ENCODE data around the gene GAS2L3. TPM values are rescaled to one million over a fixed set of nuclear protein-coding genes. Genes with fewer than 3 reads are reported as not detected.

GAS2L3 gene
- total RNA-seq, 1 experiment from 2014 or later: 38.7 TPM

GRCh38 chr12:100544165-100544564 lies 29.3 kb upstream of the GAS2L3 start:
- no peaks in the 10 kb centered on the region for H3K9me3 ChIP-seq (ENCODE audit: control insufficient read depth in 1 of 2, insufficient read depth in 1 of 2, low read depth in 1 of 2, low read length in 2 of 2)
- no peak for DNase-seq (ENCODE audit: low read depth, low spot score)
- ChIA-PET POLR2A (no interaction called here), CTCF (no interaction called here), RAD21 (ENCODE audit: low non-redundant PET in 1 of 2, low total read pairs in 2 of 2, uncharacterized antibody in 2 of 2, unreplicated experiment in 2 of 2) (no interaction called here)
- no peak overlapping the region for H3K27ac ChIP-seq (ENCODE audit: low read depth, low read length)
- no peak overlapping the region for H3K4me2 ChIP-seq (ENCODE audit: low read length)
- H4K20me1 ChIP-seq (ENCODE audit: insufficient read depth): no peaks in the 10 kb centered on the region
- H3K4me1 ChIP-seq (ENCODE audit: control insufficient read depth in 1 of 2, insufficient read depth in 2 of 2, low read length in 2 of 2): no peaks in the 10 kb centered on the region
- H3K9me2 ChIP-seq (ENCODE audit: insufficient read depth): no peaks in the 10 kb centered on the region
- no peak overlapping the region for H2AFZ ChIP-seq (ENCODE audit: low read depth, low read length, poor library complexity, severe bottlenecking)
- no peak overlapping the region for H3K9ac ChIP-seq (ENCODE audit: low read length)
- TF ChIP-seq RAD21 (IDR thresholded peaks at IDR 0.05; ENCODE audit: low read depth) (no peak), MAX (IDR thresholded peaks at IDR 0.05) (no peak), POLR2A (IDR thresholded peaks at IDR 0.05; ENCODE audit: borderline replicate concordance, extremely low read depth, insufficient read depth, insufficient read length) (no peak), ZNF274 (IDR thresholded peaks at IDR 0.05; ENCODE audit: low read depth, low read length) (no peak), SP1 (IDR thresholded peaks at IDR 0.05; ENCODE audit: low read depth) (no peak)
- ATAC-seq: no peak
- no peaks in the 10 kb centered on the region for H3K79me2 ChIP-seq (ENCODE audit: insufficient read depth, low read length)
- intact Hi-C loops (cut with micrococcal nuclease): no loop called here
- no peaks in the 10 kb centered on the region for H3K36me3 ChIP-seq (ENCODE audit: control insufficient read depth in 1 of 2, insufficient read depth in 2 of 2, low read length in 2 of 2)
- no TSS peak for BruUV-seq (replicated peaks)
- H3K4me3 ChIP-seq (replicated peaks in 1 of 2; ENCODE audit: low read depth in 1 of 2, low read length in 2 of 2): no peak overlapping the region
- peaks cover 7% of the 10 kb centered on the region; the same call in 1 of the 2 replicates for H3K27me3 ChIP-seq (ENCODE audit: insufficient read depth, low read length)

- Histone ChIP-seq H3K27me3 (ENCODE audit: insufficient read depth, low read length) (peaks cover 7% of the 10 kb centered on the region; the same call in 1 of the 2 replicates), H2AFZ (ENCODE audit: low read depth, low read length, poor library complexity, severe bottlenecking) (no peak overlapping the region), H3K9me3 (ENCODE audit: control insufficient read depth in 1 of 2, insufficient read depth in 1 of 2, low read depth in 1 of 2, low read length in 2 of 2) (no peaks in the 10 kb centered on the region), H3K9me2 (ENCODE audit: insufficient read depth) (no peaks in the 10 kb centered on the region), H3K4me1 (ENCODE audit: control insufficient read depth in 1 of 2, insufficient read depth in 2 of 2, low read length in 2 of 2) (no peaks in the 10 kb centered on the region), H4K20me1 (ENCODE audit: insufficient read depth) (no peaks in the 10 kb centered on the region), H3K4me2 (ENCODE audit: low read length) (no peak overlapping the region), H3K36me3 (ENCODE audit: control insufficient read depth in 1 of 2, insufficient read depth in 2 of 2, low read length in 2 of 2) (no peaks in the 10 kb centered on the region), H3K9ac (ENCODE audit: low read length) (no peak overlapping the region), H3K27ac (ENCODE audit: low read depth, low read length) (no peak overlapping the region), H3K79me2 (ENCODE audit: insufficient read depth, low read length) (no peaks in the 10 kb centered on the region), H3K4me3 (replicated peaks in 1 of 2; ENCODE audit: low read depth in 1 of 2, low read length in 2 of 2) (no peak overlapping the region)
- BruUV-seq (replicated peaks): no TSS peak
- POLR2A ChIA-PET: no interaction called here
- CTCF ChIA-PET: no interaction called here
- intact Hi-C loops (cut with micrococcal nuclease): no loop called here
- RAD21 ChIA-PET (ENCODE audit: low non-redundant PET in 1 of 2, low total read pairs in 2 of 2, uncharacterized antibody in 2 of 2, unreplicated experiment in 2 of 2): no interaction called here
- DNase-seq (ENCODE audit: low read depth, low spot score) (no peak), ATAC-seq (no peak)
- no peak for TF ChIP-seq MAX (IDR thresholded peaks at IDR 0.05)
- no peak for TF ChIP-seq EZH2phosphoT487 (IDR thresholded peaks at IDR 0.05; ENCODE audit: borderline replicate concordance)
- TF ChIP-seq FOSL1 (IDR thresholded peaks at IDR 0.05; ENCODE audit: low read depth): no peak
- TF ChIP-seq, protein P1, sequence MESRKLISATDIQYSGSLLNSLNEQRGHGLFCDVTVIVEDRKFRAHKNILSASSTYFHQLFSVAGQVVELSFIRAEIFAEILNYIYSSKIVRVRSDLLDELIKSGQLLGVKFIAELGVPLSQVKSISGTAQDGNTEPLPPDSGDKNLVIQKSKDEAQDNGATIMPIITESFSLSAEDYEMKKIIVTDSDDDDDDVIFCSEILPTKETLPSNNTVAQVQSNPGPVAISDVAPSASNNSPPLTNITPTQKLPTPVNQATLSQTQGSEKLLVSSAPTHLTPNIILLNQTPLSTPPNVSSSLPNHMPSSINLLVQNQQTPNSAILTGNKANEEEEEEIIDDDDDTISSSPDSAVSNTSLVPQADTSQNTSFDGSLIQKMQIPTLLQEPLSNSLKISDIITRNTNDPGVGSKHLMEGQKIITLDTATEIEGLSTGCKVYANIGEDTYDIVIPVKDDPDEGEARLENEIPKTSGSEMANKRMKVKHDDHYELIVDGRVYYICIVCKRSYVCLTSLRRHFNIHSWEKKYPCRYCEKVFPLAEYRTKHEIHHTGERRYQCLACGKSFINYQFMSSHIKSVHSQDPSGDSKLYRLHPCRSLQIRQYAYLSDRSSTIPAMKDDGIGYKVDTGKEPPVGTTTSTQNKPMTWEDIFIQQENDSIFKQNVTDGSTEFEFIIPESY (IDR thresholded peaks at IDR 0.05; ENCODE audit: extremely low read depth, insufficient replicate concordance, low read length): no peak
- TF ChIP-seq ZNF274 (IDR thresholded peaks at IDR 0.05; ENCODE audit: low read depth, low read length): no peak
- TF ChIP-seq YY1 (IDR thresholded peaks at IDR 0.05; ENCODE audit: extremely low read depth, insufficient replicate concordance, low read depth, low read length): no peak
- no peak for TF ChIP-seq REST (IDR thresholded peaks at IDR 0.05; ENCODE audit: low read depth)
- TF ChIP-seq, protein P2, sequence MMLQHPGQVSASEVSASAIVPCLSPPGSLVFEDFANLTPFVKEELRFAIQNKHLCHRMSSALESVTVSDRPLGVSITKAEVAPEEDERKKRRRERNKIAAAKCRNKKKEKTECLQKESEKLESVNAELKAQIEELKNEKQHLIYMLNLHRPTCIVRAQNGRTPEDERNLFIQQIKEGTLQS (IDR thresholded peaks at IDR 0.05): no peak
Observed at GRCh38 chr12:100545092-100545491, 28.4 kb upstream of the GAS2L3 start.
